Epithelial cell of esophagus (primary cell): ENCODE measurements around the gene ATP10D.
A peak's percentile ranks its signal among the peaks of the same experiment; 100 is the strongest.

Experiments
- DNase-seq: peaks from one replicate; pipeline ENCODE4 v3.0.0; 2010; ENCODE audit warnings: low read depth
- H3K4me3 ChIP-seq: 2 replicates; pipeline ENCODE4 v1.5.1; 2011; ENCODE audit warnings: mild to moderate bottlenecking, low read length, control low read depth
- CTCF ChIP-seq: IDR thresholded peaks from 2 replicates; pipeline ENCODE4 v1.5.1; 2011; ENCODE audit warnings: low read depth, mild to moderate bottlenecking, low read length, control low read depth, inconsistent platforms; ENCODE audit not compliant: insufficient read depth; ENCODE audit errors: missing control alignments

ATP10D gene

GRCh38 chr4:47561331-47561730, 76.3 kb downstream of the ATP10D start:
- no peak overlapping the region for H3K4me3 ChIP-seq
- DNase-seq, result no peak
- TF ChIP-seq CTCF, result no peak

DNA sequence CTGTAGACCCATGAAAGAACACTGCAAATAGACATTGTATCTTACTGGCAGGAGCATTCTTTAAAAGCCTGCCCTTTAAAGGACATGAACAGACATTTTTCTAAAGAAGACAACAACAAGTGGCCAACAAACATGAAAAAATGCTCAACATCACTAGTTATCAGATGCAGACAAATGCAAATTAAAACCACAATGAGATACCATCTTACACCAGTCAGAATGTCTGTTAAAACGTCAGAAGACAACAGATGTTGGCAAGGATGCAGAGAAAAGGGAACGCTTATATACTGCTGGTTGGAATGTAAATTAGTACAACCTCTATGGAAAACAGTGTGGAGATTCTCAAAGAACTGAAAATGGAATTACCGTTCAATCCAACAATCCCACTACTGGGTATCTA, 77.2 kb downstream of the ATP10D start:
- DNase-seq, result no peak
- no peak for TF ChIP-seq CTCF
- no peak overlapping the region for H3K4me3 ChIP-seq

DNA sequence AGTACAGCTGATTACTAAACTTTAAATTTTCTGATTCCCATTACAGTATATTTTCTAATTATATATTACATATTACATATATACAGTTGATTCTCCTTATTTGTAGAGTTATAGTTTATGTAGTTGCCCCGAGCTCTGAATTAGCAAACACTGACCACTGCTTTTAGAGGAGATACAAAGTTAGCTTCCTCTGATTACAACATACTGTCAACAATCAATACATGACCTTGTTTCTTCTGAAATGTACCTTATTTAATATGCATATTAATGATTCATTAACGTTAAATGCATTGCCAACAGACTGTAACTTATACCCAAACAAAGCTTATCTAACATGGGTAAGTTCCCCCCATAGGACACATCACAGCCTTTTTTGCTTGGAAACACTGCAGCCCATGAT, 81.5 kb downstream of the ATP10D start:
- TF ChIP-seq CTCF, result no peak
- no peak for DNase-seq
- no peak overlapping the region for H3K4me3 ChIP-seq

- DNase-seq, result no peak
- TF ChIP-seq CTCF, result no peak
- no peak overlapping the region for H3K4me3 ChIP-seq
These were observed 81.9 kb downstream of the ATP10D start for GRCh38 chr4:47566969-47567368.

GRCh38 chr4:47567511-47567910, 82.4 kb downstream of the ATP10D start:
- no peak for TF ChIP-seq CTCF
- no peak overlapping the region for H3K4me3 ChIP-seq
- peak; percentile 48 for DNase-seq

DNA sequence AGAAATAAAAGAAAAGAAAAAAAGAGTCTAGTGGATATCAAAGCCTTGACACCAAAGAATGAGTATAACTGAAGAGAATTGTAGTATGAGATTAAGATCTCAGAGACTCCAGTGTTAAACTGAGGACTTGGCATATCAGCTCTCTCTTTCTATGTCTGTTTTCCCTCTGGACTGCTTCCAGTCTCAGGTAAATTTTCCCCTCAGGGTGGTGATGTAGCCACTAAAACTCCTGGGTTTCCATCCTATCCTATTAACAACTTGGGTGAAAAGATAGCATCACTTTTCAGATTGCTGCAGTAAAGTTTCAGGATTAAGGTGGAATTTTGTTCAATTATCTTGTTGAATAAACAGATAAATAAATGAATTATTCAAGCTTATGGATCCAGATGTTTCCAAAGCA, 85.7 kb downstream of the ATP10D start:
- H3K4me3 ChIP-seq, result no peak overlapping the region
- no peak for TF ChIP-seq CTCF
- DNase-seq, result no peak

GRCh38 chr4:47572981-47573380, 87.9 kb downstream of the ATP10D start:
- DNase-seq, result no peak

More at GRCh38 chr4:47572981-47573380, 87.9 kb downstream of the ATP10D start:
- H3K4me3 ChIP-seq, result no peak overlapping the region
- no peak for TF ChIP-seq CTCF
